GM18951 (cell line): ENCODE measurements around the gene C16orf96.

ENCODE experiments used
- POLR2A ChIP-seq: IDR thresholded peaks from 4 replicates; pipeline ENCODE4 v1.6.1; 2011; ENCODE audit warnings: mild to moderate bottlenecking; ENCODE audit not compliant: insufficient read length, insufficient read depth; ENCODE audit errors: extremely low read depth
- in situ Hi-C: fragments of 300-500 bp; cut with MboI; formaldehyde crosslinking; loops from one replicate; pipeline ENCODE4 v1.12.0; 2022; ENCODE audit warnings: low sequenced_read_pairs, mixed read lengths, inconsistent platforms; ENCODE audit not compliant: unreplicated experiment

C16orf96 gene

GRCh38 chr16:4588961-4589360 is 32.8 kb downstream of the C16orf96 start:
- in situ Hi-C loops, result no loop called here

GRCh38 chr16:4591191-4591590 is 35.1 kb downstream of the C16orf96 start:
- in situ Hi-C loops, result no loop called here
- no peak for TF ChIP-seq POLR2A

More at GRCh38 chr16:4588961-4589360, 32.8 kb downstream of the C16orf96 start:
- TF ChIP-seq POLR2A, result no peak

DNA sequence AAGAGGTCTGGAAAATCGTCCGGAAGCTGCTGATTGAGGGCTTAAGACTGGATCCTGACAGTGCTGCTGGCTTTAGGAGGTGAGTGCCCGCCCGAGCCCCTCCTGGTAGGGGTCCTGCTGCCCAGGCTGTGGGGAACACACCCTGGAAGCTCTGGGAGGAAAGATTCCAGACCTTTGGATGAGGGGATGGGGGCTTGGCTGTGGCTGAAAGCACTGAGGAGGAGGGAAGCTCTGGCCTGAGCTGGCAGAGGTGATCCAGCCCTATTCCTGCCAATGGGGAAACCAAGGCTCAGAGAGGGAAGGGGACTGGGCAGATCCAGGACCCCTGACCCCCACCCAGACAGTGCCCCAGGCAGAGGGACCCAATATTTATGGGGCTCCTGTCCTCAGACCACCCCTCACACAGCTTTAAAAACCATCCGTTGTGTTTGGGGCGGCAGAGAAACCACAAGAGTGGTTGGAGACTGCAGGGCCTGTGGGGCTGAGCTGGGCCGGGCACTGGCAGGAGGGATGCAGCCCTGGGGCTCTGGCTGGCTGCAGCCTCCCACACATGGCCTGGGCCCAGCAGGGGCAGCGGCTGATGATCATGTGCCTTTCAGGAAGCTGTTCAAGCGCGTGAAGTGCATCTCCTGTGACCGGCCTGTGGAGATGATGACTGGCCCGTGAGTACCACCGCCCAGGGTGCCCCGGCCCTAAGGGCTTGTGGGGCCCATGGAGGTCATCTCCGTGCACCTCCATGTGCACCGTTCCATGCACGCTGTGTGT is 35.7 kb downstream of the C16orf96 start:
- in situ Hi-C loops, result no loop called here
- no peak for TF ChIP-seq POLR2A

- in situ Hi-C loops, result no loop called here
- no peak for TF ChIP-seq POLR2A
Observed at GRCh38 chr16:4593086-4593485, 36.9 kb downstream of the C16orf96 start.

- TF ChIP-seq POLR2A, result no peak
- in situ Hi-C loops, result no loop called here
Observed at GRCh38 chr16:4594433-4595410, 38.6 kb downstream of the C16orf96 start.

DNA sequence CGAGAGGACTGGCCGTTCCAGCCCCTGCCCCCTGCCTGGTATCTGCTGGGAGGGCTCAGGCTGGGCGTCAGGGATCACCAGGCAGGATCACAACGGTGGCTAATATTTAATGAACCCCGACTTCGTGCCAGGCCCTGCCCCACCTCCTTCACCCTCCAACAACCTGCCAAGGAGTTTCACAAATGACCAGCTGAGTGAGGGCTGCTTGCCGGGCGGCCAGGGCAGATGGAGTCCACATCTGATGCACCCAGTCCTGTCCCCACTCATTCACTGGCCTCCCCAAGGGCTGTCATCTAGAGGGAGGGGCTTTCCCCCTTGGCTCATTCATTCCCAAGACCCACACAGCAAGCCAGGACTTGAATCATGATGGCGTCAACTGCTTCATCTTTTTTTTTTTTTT is 41.0 kb downstream of the C16orf96 start:
- no peak for TF ChIP-seq POLR2A
- in situ Hi-C loops, result no loop called here

GRCh38 chr16:4599037-4599436 is 42.9 kb downstream of the C16orf96 start:
- in situ Hi-C loops, result no loop called here
- no peak for TF ChIP-seq POLR2A

GRCh38 chr16:4599545-4599944 is 43.4 kb downstream of the C16orf96 start:
- in situ Hi-C loops, result no loop called here

DNA sequence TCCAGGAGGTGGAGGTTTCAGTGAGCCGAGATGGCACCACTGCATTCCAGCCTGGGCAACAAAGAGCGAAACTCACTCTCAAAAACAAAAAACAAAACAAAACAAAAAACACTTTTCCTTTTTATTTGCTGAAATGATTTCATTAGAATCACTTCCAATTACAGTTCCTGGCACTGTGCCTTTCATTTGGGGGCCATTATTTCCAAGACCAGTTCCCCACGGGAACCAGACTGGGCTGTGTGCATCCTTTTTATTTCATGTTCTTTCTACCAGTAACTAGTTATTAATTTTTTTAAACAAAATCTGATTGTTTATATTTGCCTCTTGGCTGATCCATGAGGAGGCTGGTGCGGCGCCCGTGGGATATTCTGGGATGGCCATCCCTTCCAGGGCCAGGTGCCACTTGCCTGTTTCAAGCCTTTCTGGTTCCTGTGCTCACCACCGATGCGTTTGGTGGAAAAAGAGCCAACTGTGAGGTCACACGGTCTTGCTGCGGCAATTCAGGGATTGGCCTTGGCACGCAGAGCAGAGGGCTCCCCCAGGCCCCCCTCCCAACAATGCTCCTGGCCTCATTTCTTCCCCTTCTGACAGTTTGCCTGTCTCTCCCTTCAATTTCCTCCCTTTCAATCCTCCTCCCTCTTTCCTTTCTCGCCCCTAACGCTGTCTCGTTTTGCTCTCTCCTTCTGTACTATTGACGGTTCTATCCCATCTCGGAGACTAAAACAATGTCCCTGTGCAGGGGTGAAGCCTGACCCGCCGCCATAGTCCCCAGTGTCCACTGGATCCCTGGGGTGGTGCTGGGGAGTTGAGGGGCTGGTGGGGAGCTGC is 45.1 kb downstream of the C16orf96 start:
- in situ Hi-C loops, result no loop called here

More at GRCh38 chr16:4599545-4599944, 43.4 kb downstream of the C16orf96 start:
- TF ChIP-seq POLR2A, result no peak

DNA sequence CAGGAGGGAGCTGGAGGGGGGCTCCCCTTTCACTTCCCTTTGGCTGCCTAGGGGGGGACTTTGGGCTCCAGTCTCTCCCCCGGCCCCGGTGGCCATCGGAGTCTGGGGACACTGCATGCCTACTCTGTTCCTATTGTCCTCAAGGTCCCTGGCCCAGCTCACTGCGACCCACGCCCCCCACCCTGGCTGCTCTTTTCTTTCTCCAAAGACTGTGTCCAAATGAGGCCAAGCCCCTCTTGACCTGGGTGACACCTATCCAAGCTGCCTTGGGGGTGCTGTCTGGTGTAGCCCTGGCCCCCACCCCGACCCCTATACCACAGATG is 45.7 kb downstream of the C16orf96 start:
- TF ChIP-seq POLR2A, result no peak
- in situ Hi-C loops, result no loop called here

More for the DNA sequence above, 45.1 kb downstream of the C16orf96 start:
- TF ChIP-seq POLR2A, result no peak

DNA sequence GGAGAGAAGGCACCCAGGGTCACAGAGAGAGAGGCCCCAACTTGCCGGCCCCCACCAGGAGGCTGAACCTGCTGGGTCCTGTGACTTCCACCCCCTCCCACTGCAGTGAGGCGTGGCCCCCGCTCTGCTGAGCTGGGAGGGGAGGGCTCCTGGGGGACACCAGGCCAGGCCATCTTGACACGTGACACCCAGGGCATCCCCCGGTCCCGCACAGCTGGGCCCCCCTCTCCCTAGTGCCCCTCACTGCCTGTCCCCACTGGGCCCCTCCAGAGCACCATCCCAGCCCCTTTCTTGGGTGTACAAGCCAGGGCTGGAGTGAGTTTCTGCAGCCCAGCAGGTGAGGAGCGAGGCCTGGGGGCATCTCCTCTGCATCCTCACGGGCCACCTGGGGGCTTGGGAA is 46.2 kb downstream of the C16orf96 start:
- TF ChIP-seq POLR2A, result no peak
- in situ Hi-C loops, result no loop called here

- no peak for TF ChIP-seq POLR2A
- in situ Hi-C loops, result no loop called here
Observed at GRCh38 chr16:4603624-4604170, 47.6 kb downstream of the C16orf96 start.
